ENCODE measurements around the gene BMI1.

BMI1 gene

DNA sequence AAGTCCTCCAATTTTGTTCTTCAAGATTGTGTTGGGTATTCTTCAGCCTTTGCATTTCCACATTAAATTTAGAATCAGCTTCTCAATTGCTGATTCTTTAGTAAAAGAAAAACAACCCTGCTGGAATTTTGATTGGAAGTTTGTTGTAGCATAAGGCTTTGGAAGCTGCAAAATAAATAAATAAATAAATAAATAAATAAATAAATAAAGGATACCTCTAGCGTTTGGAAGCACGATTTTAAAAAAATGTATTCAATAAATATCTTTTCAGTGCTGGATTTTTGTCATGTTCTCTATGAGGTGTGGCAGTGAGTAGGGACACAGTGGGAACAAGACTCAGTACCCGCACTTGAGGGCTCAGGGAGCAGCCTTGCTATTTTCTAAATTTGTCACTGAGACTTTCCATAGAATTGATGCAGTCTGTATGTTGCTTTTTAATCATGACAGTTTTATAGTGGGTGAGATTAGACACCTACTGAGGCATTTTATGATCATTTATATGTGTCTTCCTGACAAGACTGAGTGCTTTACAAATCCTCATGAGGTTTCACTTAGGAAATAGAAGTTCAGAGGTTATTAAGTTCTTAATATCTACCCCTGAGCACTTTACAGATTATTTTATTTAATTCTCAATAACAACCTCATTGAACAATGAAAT, 27.0 kb upstream of the BMI1 start (continued):
- TF ChIP-seq KLF1 (tag by site-specific recombination; IDR thresholded peaks at IDR 0.05) (no peak), ZNF184 (tag by site-specific recombination; IDR thresholded peaks at IDR 0.05) (no peak), ZNF558 (tag by site-specific recombination; IDR thresholded peaks at IDR 0.05) (peak; percentile 86), ZNF140 (tag by site-specific recombination; IDR thresholded peaks at IDR 0.05) (peak; percentile 93; the same call in 1 of the 2 replicates), ZNF624 (tag by site-specific recombination; IDR thresholded peaks at IDR 0.05) (no peak), ZFP37 (tag by site-specific recombination; IDR thresholded peaks at IDR 0.05) (no peak), ZSCAN30 (tag by site-specific recombination; IDR thresholded peaks at IDR 0.05) (peak; percentile 57; the same call in 1 of the 2 replicates), ZNF114 (tag by site-specific recombination; IDR thresholded peaks at IDR 0.05) (no peak), GFI1B (tag by site-specific recombination; IDR thresholded peaks at IDR 0.05) (no peak), ZNF391 (tag by site-specific recombination; IDR thresholded peaks at IDR 0.05; ENCODE audit: borderline replicate concordance, low read depth) (no peak), SCRT1 (tag by site-specific recombination; IDR thresholded peaks at IDR 0.05; ENCODE audit: borderline replicate concordance) (no peak), ZNF335 (tag by site-specific recombination; conservative IDR thresholded peaks at IDR 0.05) (no peak), ZNF777 (tag by site-specific recombination; IDR thresholded peaks at IDR 0.05; ENCODE audit: borderline replicate concordance) (no peak), ZNF501 (tag by site-specific recombination; IDR thresholded peaks at IDR 0.05) (peak; percentile 69; the same call in 1 of the 2 replicates), ZBTB21 (tag by site-specific recombination; IDR thresholded peaks at IDR 0.05) (peak; percentile 34; the same call in 1 of the 2 replicates), ZNF791 (tag by site-specific recombination; IDR thresholded peaks at IDR 0.05) (0 out of 2 replicates have a peak, but pooled peaks have one; percentile 25), MZF1 (tag by site-specific recombination; IDR thresholded peaks at IDR 0.05; ENCODE audit: borderline replicate concordance) (peak; percentile 60; the same call in 1 of the 2 replicates), ZNF248 (tag by site-specific recombination; IDR thresholded peaks at IDR 0.05) (no peak), SCRT2 (tag by site-specific recombination; IDR thresholded peaks at IDR 0.05) (no peak), BCL11B (tag by site-specific recombination; IDR thresholded peaks at IDR 0.05; ENCODE audit: low read depth) (peak; percentile 47; the same call in 1 of the 2 replicates), ZNF623 (tag by site-specific recombination; IDR thresholded peaks at IDR 0.05) (peak; percentile 80), ZNF157 (tag by site-specific recombination; IDR thresholded peaks at IDR 0.05) (no peak), ZBTB11 (tag by site-specific recombination; conservative IDR thresholded peaks at IDR 0.05; ENCODE audit: low read depth) (peak; percentile 84), ZNF555 (tag by site-specific recombination; conservative IDR thresholded peaks at IDR 0.05) (peak; percentile 91), ZNF292 (tag by site-specific recombination; IDR thresholded peaks at IDR 0.05; ENCODE audit: borderline replicate concordance, low read depth) (0 out of 2 replicates have a peak, but pooled peaks have one; percentile 26), KLF10 (tag by site-specific recombination; IDR thresholded peaks at IDR 0.05) (0 out of 2 replicates have a peak, but pooled peaks have one; percentile 16), ZNF658 (tag by site-specific recombination; IDR thresholded peaks at IDR 0.05) (no peak), HOXC10 (CRISPR knock-in tag; IDR thresholded peaks at IDR 0.05) (no peak)
- TF ChIP-seq, protein P1, sequence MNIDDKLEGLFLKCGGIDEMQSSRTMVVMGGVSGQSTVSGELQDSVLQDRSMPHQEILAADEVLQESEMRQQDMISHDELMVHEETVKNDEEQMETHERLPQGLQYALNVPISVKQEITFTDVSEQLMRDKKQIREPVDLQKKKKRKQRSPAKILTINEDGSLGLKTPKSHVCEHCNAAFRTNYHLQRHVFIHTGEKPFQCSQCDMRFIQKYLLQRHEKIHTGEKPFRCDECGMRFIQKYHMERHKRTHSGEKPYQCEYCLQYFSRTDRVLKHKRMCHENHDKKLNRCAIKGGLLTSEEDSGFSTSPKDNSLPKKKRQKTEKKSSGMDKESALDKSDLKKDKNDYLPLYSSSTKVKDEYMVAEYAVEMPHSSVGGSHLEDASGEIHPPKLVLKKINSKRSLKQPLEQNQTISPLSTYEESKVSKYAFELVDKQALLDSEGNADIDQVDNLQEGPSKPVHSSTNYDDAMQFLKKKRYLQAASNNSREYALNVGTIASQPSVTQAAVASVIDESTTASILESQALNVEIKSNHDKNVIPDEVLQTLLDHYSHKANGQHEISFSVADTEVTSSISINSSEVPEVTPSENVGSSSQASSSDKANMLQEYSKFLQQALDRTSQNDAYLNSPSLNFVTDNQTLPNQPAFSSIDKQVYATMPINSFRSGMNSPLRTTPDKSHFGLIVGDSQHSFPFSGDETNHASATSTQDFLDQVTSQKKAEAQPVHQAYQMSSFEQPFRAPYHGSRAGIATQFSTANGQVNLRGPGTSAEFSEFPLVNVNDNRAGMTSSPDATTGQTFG (tag by site-specific recombination; IDR thresholded peaks at IDR 0.05; ENCODE audit: borderline replicate concordance): no peak
- TF ChIP-seq, protein P2, sequence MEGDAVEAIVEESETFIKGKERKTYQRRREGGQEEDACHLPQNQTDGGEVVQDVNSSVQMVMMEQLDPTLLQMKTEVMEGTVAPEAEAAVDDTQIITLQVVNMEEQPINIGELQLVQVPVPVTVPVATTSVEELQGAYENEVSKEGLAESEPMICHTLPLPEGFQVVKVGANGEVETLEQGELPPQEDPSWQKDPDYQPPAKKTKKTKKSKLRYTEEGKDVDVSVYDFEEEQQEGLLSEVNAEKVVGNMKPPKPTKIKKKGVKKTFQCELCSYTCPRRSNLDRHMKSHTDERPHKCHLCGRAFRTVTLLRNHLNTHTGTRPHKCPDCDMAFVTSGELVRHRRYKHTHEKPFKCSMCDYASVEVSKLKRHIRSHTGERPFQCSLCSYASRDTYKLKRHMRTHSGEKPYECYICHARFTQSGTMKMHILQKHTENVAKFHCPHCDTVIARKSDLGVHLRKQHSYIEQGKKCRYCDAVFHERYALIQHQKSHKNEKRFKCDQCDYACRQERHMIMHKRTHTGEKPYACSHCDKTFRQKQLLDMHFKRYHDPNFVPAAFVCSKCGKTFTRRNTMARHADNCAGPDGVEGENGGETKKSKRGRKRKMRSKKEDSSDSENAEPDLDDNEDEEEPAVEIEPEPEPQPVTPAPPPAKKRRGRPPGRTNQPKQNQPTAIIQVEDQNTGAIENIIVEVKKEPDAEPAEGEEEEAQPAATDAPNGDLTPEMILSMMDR (tag by site-specific recombination; IDR thresholded peaks at IDR 0.05): no peak
- TF ChIP-seq, protein P3, sequence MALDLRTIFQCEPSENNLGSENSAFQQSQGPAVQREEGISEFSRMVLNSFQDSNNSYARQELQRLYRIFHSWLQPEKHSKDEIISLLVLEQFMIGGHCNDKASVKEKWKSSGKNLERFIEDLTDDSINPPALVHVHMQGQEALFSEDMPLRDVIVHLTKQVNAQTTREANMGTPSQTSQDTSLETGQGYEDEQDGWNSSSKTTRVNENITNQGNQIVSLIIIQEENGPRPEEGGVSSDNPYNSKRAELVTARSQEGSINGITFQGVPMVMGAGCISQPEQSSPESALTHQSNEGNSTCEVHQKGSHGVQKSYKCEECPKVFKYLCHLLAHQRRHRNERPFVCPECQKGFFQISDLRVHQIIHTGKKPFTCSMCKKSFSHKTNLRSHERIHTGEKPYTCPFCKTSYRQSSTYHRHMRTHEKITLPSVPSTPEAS (tag by site-specific recombination; IDR thresholded peaks at IDR 0.05): no peak
